ENCODE results near the gene GMDS. TPM values are rescaled to one million over a fixed set of nuclear protein-coding genes. Genes with fewer than 3 reads are reported as not detected.

GMDS gene
- total and polyA plus RNA-seq, 2 experiments from 2014 or later, result 30.1 to 36.5 TPM

GRCh38 chr6:1925743-1926430 is 319.5 kb downstream of the GMDS start:
- no peaks in the 10 kb centered on the region; the same call in 1 of the 2 replicates for H4K20me1 ChIP-seq (replicated peaks; ENCODE audit: insufficient read depth)
- Mint-ChIP-seq H3K4me3 (no peak overlapping the region), H3K4me1 (peaks cover 10% of the 10 kb centered on the region), H3K36me3 (ENCODE audit: low read depth) (peaks cover 7% of the 10 kb centered on the region; the same call in 2 of the 3 replicates), H3K9me3 (no peaks in the 10 kb centered on the region), H3K27me3 (ENCODE audit: insufficient read depth, low read depth, poor library complexity) (no peaks in the 10 kb centered on the region), H3K27ac (no peak overlapping the region; the same call in 1 of the 2 replicates)
- H3K79me2 ChIP-seq (replicated peaks; ENCODE audit: insufficient read depth), result no peaks in the 10 kb centered on the region
- H3F3A ChIP-seq (replicated peaks; ENCODE audit: low read depth), result no peaks in the 10 kb centered on the region
- DNase-seq (ENCODE audit: low spot score) (no peak), ATAC-seq (peak; percentile 68)
- H3K27ac ChIP-seq (ENCODE audit: low read depth), result no peak overlapping the region
- H3K4me1 ChIP-seq (ENCODE audit: insufficient read depth), result no peaks in the 10 kb centered on the region; the same call in 1 of the 2 replicates
- H3K9me2 ChIP-seq (ENCODE audit: insufficient read depth), result no peaks in the 10 kb centered on the region
- no peak overlapping the region for H3K4me3 ChIP-seq
- no peak overlapping the region for H2AFZ ChIP-seq
- TF ChIP-seq POLR2AphosphoS5 (IDR thresholded peaks at IDR 0.05; ENCODE audit: low read depth) (no peak), STAT1 (IDR thresholded peaks at IDR 0.05; ENCODE audit: unreplicated experiment) (no peak), ZNF114 (CRISPR knock-in tag; IDR thresholded peaks at IDR 0.05) (no peak), NANOG (IDR thresholded peaks at IDR 0.05; ENCODE audit: borderline replicate concordance) (no peak), ZNF331 (CRISPR knock-in tag; IDR thresholded peaks at IDR 0.05; ENCODE audit: low read depth) (no peak), CREB1 (CRISPR knock-in tag; IDR thresholded peaks at IDR 0.05; ENCODE audit: low read depth) (no peak)
- no peaks in the 10 kb centered on the region for H3K27me3 ChIP-seq (ENCODE audit: insufficient read depth)
- H3K4me2 ChIP-seq, result 0 out of 2 replicates have a peak overlapping the region, but pooled peaks have one; percentile 15
- H3K36me3 ChIP-seq (ENCODE audit: insufficient read depth), result no peaks in the 10 kb centered on the region

- Mint-ChIP-seq H3K27me3 (ENCODE audit: insufficient read depth, low read depth, poor library complexity) (no peaks in the 10 kb centered on the region), H3K4me1 (peaks cover 16% of the 10 kb centered on the region), H3K9me3 (no peaks in the 10 kb centered on the region), H3K36me3 (ENCODE audit: low read depth) (peaks cover 7% of the 10 kb centered on the region; the same call in 2 of the 3 replicates), H3K4me3 (no peak overlapping the region), H3K27ac (no peak overlapping the region)
- Histone ChIP-seq H3K4me1 (ENCODE audit: insufficient read depth) (peaks cover 7% of the 10 kb centered on the region), H3K27ac (ENCODE audit: low read depth) (no peak overlapping the region), H3K79me2 (replicated peaks; ENCODE audit: insufficient read depth) (no peaks in the 10 kb centered on the region), H2AFZ (no peak overlapping the region), H3K4me2 (no peak overlapping the region), H3K9me2 (ENCODE audit: insufficient read depth) (no peaks in the 10 kb centered on the region), H3K27me3 (ENCODE audit: insufficient read depth) (no peaks in the 10 kb centered on the region), H3K36me3 (ENCODE audit: insufficient read depth) (no peaks in the 10 kb centered on the region), H4K20me1 (replicated peaks; ENCODE audit: insufficient read depth) (no peaks in the 10 kb centered on the region; the same call in 1 of the 2 replicates), H3F3A (replicated peaks; ENCODE audit: low read depth) (no peaks in the 10 kb centered on the region), H3K4me3 (no peak overlapping the region)
- DNase-seq (ENCODE audit: low spot score) (no peak), ATAC-seq (no peak)
- TF ChIP-seq POLR2AphosphoS5 (IDR thresholded peaks at IDR 0.05; ENCODE audit: low read depth), result no peak
- TF ChIP-seq, protein P1, sequence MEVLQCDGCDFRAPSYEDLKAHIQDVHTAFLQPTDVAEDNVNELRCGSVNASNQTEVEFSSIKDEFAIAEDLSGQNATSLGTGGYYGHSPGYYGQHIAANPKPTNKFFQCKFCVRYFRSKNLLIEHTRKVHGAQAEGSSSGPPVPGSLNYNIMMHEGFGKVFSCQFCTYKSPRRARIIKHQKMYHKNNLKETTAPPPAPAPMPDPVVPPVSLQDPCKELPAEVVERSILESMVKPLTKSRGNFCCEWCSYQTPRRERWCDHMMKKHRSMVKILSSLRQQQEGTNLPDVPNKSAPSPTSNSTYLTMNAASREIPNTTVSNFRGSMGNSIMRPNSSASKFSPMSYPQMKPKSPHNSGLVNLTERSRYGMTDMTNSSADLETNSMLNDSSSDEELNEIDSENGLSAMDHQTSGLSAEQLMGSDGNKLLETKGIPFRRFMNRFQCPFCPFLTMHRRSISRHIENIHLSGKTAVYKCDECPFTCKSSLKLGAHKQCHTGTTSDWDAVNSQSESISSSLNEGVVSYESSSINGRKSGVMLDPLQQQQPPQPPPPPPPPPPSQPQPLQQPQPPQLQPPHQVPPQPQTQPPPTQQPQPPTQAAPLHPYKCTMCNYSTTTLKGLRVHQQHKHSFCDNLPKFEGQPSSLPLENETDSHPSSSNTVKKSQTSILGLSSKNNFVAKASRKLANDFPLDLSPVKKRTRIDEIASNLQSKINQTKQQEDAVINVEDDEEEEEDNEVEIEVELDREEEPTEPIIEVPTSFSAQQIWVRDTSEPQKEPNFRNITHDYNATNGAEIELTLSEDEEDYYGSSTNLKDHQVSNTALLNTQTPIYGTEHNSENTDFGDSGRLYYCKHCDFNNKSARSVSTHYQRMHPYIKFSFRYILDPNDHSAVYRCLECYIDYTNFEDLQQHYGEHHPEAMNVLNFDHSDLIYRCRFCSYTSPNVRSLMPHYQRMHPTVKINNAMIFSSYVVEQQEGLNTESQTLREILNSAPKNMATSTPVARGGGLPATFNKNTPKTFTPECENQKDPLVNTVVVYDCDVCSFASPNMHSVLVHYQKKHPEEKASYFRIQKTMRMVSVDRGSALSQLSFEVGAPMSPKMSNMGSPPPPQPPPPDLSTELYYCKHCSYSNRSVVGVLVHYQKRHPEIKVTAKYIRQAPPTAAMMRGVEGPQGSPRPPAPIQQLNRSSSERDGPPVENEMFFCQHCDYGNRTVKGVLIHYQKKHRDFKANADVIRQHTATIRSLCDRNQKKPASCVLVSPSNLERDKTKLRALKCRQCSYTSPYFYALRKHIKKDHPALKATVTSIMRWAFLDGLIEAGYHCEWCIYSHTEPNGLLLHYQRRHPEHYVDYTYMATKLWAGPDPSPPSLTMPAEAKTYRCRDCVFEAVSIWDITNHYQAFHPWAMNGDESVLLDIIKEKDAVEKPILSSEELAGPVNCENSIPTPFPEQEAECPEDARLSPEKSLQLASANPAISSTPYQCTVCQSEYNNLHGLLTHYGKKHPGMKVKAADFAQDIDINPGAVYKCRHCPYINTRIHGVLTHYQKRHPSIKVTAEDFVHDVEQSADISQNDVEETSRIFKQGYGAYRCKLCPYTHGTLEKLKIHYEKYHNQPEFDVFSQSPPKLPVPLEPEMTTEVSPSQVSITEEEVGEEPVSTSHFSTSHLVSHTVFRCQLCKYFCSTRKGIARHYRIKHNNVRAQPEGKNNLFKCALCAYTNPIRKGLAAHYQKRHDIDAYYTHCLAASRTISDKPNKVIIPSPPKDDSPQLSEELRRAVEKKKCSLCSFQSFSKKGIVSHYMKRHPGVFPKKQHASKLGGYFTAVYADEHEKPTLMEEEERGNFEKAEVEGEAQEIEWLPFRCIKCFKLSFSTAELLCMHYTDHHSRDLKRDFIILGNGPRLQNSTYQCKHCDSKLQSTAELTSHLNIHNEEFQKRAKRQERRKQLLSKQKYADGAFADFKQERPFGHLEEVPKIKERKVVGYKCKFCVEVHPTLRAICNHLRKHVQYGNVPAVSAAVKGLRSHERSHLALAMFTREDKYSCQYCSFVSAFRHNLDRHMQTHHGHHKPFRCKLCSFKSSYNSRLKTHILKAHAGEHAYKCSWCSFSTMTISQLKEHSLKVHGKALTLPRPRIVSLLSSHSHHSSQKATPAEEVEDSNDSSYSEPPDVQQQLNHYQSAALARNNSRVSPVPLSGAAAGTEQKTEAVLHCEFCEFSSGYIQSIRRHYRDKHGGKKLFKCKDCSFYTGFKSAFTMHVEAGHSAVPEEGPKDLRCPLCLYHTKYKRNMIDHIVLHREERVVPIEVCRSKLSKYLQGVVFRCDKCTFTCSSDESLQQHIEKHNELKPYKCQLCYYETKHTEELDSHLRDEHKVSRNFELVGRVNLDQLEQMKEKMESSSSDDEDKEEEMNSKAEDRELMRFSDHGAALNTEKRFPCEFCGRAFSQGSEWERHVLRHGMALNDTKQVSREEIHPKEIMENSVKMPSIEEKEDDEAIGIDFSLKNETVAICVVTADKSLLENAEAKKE (CRISPR knock-in tag; IDR thresholded peaks at IDR 0.05), result no peak
- no peak for TF ChIP-seq EZH2phosphoT487 (IDR thresholded peaks at IDR 0.05; ENCODE audit: unreplicated experiment)
- no peak for TF ChIP-seq ZNF114 (CRISPR knock-in tag; IDR thresholded peaks at IDR 0.05)
- TF ChIP-seq, protein P2, sequence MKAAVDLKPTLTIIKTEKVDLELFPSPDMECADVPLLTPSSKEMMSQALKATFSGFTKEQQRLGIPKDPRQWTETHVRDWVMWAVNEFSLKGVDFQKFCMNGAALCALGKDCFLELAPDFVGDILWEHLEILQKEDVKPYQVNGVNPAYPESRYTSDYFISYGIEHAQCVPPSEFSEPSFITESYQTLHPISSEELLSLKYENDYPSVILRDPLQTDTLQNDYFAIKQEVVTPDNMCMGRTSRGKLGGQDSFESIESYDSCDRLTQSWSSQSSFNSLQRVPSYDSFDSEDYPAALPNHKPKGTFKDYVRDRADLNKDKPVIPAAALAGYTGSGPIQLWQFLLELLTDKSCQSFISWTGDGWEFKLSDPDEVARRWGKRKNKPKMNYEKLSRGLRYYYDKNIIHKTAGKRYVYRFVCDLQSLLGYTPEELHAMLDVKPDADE (IDR thresholded peaks at IDR 0.05), result no peak
- TF ChIP-seq CREB1 (CRISPR knock-in tag; IDR thresholded peaks at IDR 0.05; ENCODE audit: low read depth), result no peak
- TF ChIP-seq STAT1 (IDR thresholded peaks at IDR 0.05; ENCODE audit: unreplicated experiment), result no peak
- no peak for TF ChIP-seq ZNF331 (CRISPR knock-in tag; IDR thresholded peaks at IDR 0.05; ENCODE audit: low read depth)
- TF ChIP-seq EZH2 (IDR thresholded peaks at IDR 0.05; ENCODE audit: low read depth, unreplicated experiment), result no peak
- TF ChIP-seq, protein P3, sequence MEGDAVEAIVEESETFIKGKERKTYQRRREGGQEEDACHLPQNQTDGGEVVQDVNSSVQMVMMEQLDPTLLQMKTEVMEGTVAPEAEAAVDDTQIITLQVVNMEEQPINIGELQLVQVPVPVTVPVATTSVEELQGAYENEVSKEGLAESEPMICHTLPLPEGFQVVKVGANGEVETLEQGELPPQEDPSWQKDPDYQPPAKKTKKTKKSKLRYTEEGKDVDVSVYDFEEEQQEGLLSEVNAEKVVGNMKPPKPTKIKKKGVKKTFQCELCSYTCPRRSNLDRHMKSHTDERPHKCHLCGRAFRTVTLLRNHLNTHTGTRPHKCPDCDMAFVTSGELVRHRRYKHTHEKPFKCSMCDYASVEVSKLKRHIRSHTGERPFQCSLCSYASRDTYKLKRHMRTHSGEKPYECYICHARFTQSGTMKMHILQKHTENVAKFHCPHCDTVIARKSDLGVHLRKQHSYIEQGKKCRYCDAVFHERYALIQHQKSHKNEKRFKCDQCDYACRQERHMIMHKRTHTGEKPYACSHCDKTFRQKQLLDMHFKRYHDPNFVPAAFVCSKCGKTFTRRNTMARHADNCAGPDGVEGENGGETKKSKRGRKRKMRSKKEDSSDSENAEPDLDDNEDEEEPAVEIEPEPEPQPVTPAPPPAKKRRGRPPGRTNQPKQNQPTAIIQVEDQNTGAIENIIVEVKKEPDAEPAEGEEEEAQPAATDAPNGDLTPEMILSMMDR (conservative IDR thresholded peaks at IDR 0.05; ENCODE audit: low read depth in 2 of 2), result no peak
- TF ChIP-seq JUNB (IDR thresholded peaks at IDR 0.05; ENCODE audit: unreplicated experiment), result no peak
Measured at GRCh38 chr6:1923449-1923848, 322.0 kb downstream of the GMDS start.
